ENCODE results near the gene ATRNL1.

DNA sequence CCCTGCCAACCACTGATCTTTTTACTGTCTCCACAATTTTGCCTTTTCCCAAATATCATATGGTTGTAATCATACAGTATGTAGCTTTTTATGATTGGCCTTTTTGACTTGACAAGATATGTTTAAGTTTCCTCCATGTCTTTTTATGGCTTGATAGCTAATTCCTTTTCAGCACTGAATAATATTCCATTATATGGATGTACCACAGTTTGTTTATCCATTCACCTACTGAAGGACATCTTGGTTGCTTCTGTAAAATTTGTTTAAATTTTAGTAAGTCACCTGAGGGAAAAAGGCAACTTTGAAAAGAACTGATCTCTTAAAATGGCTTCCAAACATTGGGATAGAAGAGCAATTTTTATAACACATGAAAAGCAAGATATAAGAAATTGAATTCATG is 43.5 kb downstream of the ATRNL1 start:
- no peak for TF ChIP-seq RAD21 (IDR thresholded peaks at IDR 0.05; ENCODE audit: low read depth)
- TF ChIP-seq EZH2phosphoT487 (IDR thresholded peaks at IDR 0.05; ENCODE audit: borderline replicate concordance): no peak
- TF ChIP-seq, protein P1, sequence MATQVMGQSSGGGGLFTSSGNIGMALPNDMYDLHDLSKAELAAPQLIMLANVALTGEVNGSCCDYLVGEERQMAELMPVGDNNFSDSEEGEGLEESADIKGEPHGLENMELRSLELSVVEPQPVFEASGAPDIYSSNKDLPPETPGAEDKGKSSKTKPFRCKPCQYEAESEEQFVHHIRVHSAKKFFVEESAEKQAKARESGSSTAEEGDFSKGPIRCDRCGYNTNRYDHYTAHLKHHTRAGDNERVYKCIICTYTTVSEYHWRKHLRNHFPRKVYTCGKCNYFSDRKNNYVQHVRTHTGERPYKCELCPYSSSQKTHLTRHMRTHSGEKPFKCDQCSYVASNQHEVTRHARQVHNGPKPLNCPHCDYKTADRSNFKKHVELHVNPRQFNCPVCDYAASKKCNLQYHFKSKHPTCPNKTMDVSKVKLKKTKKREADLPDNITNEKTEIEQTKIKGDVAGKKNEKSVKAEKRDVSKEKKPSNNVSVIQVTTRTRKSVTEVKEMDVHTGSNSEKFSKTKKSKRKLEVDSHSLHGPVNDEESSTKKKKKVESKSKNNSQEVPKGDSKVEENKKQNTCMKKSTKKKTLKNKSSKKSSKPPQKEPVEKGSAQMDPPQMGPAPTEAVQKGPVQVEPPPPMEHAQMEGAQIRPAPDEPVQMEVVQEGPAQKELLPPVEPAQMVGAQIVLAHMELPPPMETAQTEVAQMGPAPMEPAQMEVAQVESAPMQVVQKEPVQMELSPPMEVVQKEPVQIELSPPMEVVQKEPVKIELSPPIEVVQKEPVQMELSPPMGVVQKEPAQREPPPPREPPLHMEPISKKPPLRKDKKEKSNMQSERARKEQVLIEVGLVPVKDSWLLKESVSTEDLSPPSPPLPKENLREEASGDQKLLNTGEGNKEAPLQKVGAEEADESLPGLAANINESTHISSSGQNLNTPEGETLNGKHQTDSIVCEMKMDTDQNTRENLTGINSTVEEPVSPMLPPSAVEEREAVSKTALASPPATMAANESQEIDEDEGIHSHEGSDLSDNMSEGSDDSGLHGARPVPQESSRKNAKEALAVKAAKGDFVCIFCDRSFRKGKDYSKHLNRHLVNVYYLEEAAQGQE (IDR thresholded peaks at IDR 0.05; ENCODE audit: low read depth): no peak
- no peak for TF ChIP-seq EZH2 (IDR thresholded peaks at IDR 0.05)
- no peak for TF ChIP-seq SIN3A (IDR thresholded peaks at IDR 0.05; ENCODE audit: low read depth)
- TF ChIP-seq, protein P2, sequence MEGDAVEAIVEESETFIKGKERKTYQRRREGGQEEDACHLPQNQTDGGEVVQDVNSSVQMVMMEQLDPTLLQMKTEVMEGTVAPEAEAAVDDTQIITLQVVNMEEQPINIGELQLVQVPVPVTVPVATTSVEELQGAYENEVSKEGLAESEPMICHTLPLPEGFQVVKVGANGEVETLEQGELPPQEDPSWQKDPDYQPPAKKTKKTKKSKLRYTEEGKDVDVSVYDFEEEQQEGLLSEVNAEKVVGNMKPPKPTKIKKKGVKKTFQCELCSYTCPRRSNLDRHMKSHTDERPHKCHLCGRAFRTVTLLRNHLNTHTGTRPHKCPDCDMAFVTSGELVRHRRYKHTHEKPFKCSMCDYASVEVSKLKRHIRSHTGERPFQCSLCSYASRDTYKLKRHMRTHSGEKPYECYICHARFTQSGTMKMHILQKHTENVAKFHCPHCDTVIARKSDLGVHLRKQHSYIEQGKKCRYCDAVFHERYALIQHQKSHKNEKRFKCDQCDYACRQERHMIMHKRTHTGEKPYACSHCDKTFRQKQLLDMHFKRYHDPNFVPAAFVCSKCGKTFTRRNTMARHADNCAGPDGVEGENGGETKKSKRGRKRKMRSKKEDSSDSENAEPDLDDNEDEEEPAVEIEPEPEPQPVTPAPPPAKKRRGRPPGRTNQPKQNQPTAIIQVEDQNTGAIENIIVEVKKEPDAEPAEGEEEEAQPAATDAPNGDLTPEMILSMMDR (IDR thresholded peaks at IDR 0.05 in 2 of 3, conservative IDR thresholded peaks at IDR 0.05 in 1 of 3; ENCODE audit: borderline replicate concordance in 1 of 3, insufficient read depth in 1 of 3, low read depth in 2 of 3, low read length in 2 of 3): no peak
- TF ChIP-seq TCF7L2 (IDR thresholded peaks at IDR 0.05; ENCODE audit: borderline replicate concordance, extremely low read depth, insufficient read depth, insufficient read length): no peak
- TF ChIP-seq POLR2A (IDR thresholded peaks at IDR 0.05; ENCODE audit: borderline replicate concordance, extremely low read depth, insufficient read depth, insufficient read length): no peak
- no peak for TF ChIP-seq SP1 (IDR thresholded peaks at IDR 0.05; ENCODE audit: low read depth)
- TF ChIP-seq POLR2AphosphoS5 (IDR thresholded peaks at IDR 0.05; ENCODE audit: low read depth, low read length): no peak
- TF ChIP-seq, protein P3, sequence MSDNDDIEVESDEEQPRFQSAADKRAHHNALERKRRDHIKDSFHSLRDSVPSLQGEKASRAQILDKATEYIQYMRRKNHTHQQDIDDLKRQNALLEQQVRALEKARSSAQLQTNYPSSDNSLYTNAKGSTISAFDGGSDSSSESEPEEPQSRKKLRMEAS (IDR thresholded peaks at IDR 0.05): no peak
- TF ChIP-seq EGR1 (IDR thresholded peaks at IDR 0.05; ENCODE audit: low read depth): no peak
